WTC11 (cell line): ENCODE measurements around the gene C12orf56. TPM values are rescaled to one million over a fixed set of nuclear protein-coding genes. Genes with fewer than 3 reads are reported as not detected.
A peak's percentile ranks its signal among the peaks of the same experiment; 100 is the strongest.

Experiments
- ATAC-seq: fragments of 200-7000 bp; cut with Tn5 transposase; 2 replicates; pipeline ENCODE4 v1.10.0; 2021; ENCODE audit warnings: mild to moderate bottlenecking, moderate library complexity
- CTCF ChIA-PET: fragments of 300-600 bp; sonication (Branson Sonifier 250); formaldehyde crosslinking; loops from one replicate; lab custom pipeline; 2021; ENCODE audit warnings: antibody characterized with exemption; lab: Charles Lee
- POLR2A ChIA-PET: fragments of 350-600 bp; sonication (Branson Sonifier 250); formaldehyde crosslinking; loops from one replicate; lab custom pipeline; 2021; ENCODE audit warnings: antibody characterized with exemption; lab: Charles Lee
- DNase-seq: peaks from one replicate; pipeline ENCODE4 v3.0.0; 2021; ENCODE audit warnings: low spot score
- H3K27ac Mint-ChIP-seq: 2 replicates; pipeline ENCODE4 v1.8.0; 2021; ENCODE audit warnings: mixed read lengths
- H3K27me3 Mint-ChIP-seq: 2 replicates; pipeline ENCODE4 v1.8.0; 2021; ENCODE audit warnings: low read depth, mild to moderate bottlenecking, moderate library complexity, mixed read lengths
- H3K36me3 Mint-ChIP-seq: 2 replicates; pipeline ENCODE4 v1.8.0; 2021; ENCODE audit warnings: mixed read lengths
- H3K4me1 Mint-ChIP-seq: 2 replicates; pipeline ENCODE4 v1.8.0; 2022; ENCODE audit warnings: mixed read lengths
- H3K4me3 Mint-ChIP-seq: 2 replicates; pipeline ENCODE4 v1.8.0; 2021; ENCODE audit warnings: mild to moderate bottlenecking, moderate library complexity, mixed read lengths
- H3K9me3 Mint-ChIP-seq: 2 replicates; pipeline ENCODE4 v1.8.0; 2021; ENCODE audit warnings: mixed read lengths
- AFF4 ChIP-seq: sonication (generic); formaldehyde crosslinking; IDR thresholded peaks from 2 replicates; pipeline ENCODE4 v1.8.1; 2023; ENCODE audit warnings: mild to moderate bottlenecking, missing genetic modification reagents, borderline replicate concordance
- CREM ChIP-seq: sonication (generic); formaldehyde crosslinking; IDR thresholded peaks from 2 replicates; pipeline ENCODE4 v1.8.1; 2022; ENCODE audit warnings: mild to moderate bottlenecking, missing genetic modification reagents, moderate library complexity
- ELF4 ChIP-seq: sonication (generic); formaldehyde crosslinking; IDR thresholded peaks from 2 replicates; pipeline ENCODE4 v1.8.1; 2022; ENCODE audit warnings: low read depth, mild to moderate bottlenecking, moderate library complexity, missing genetic modification reagents
- ERG ChIP-seq: fragments of 250-450 bp; sonication (Bioruptor Pico); IDR thresholded peaks from 2 replicates; pipeline ENCODE4 v1.8.0; 2021; ENCODE audit warnings: mild to moderate bottlenecking
- FOXJ3 ChIP-seq: sonication (generic); formaldehyde crosslinking; IDR thresholded peaks from 2 replicates; pipeline ENCODE4 v1.9.0; 2021; ENCODE audit warnings: missing genetic modification reagents, mild to moderate bottlenecking, borderline replicate concordance
- GABPB1 ChIP-seq: sonication (generic); formaldehyde crosslinking; IDR thresholded peaks from 2 replicates; pipeline ENCODE4 v1.8.1; 2023; ENCODE audit warnings: mild to moderate bottlenecking, missing genetic modification reagents
- GRHL2 ChIP-seq: fragments of 250-450 bp; sonication (Bioruptor Pico); IDR thresholded peaks from 2 replicates; pipeline ENCODE4 v1.8.0; 2022; ENCODE audit warnings: mild to moderate bottlenecking, moderate library complexity; ENCODE audit not compliant: insufficient replicate concordance, severe bottlenecking
- HMGA2 ChIP-seq: fragments of 250-450 bp; sonication (Bioruptor Pico); IDR thresholded peaks from 2 replicates; pipeline ENCODE4 v1.4.0; 2021; ENCODE audit warnings: mild to moderate bottlenecking, moderate library complexity
- IRF2 ChIP-seq: sonication (generic); formaldehyde crosslinking; IDR thresholded peaks from 2 replicates; pipeline ENCODE4 v1.8.0; 2022; ENCODE audit warnings: low read depth, missing genetic modification reagents, borderline replicate concordance
- KAT7 ChIP-seq: sonication (generic); formaldehyde crosslinking; IDR thresholded peaks from 2 replicates; pipeline ENCODE4 v1.8.1; 2023; ENCODE audit warnings: missing genetic modification reagents, mild to moderate bottlenecking, borderline replicate concordance
- MAX ChIP-seq: sonication (generic); formaldehyde crosslinking; IDR thresholded peaks from 2 replicates; pipeline ENCODE4 v1.8.0; 2022; ENCODE audit warnings: mild to moderate bottlenecking, missing genetic modification reagents
- MLX ChIP-seq: sonication (generic); formaldehyde crosslinking; IDR thresholded peaks from 2 replicates; pipeline ENCODE4 v1.8.1; 2023; ENCODE audit warnings: mild to moderate bottlenecking, missing genetic modification reagents, moderate library complexity
- MXD4 ChIP-seq: fragments of 250-450 bp; sonication (Bioruptor Pico); IDR thresholded peaks from 2 replicates; pipeline ENCODE4 v1.8.0; 2021; ENCODE audit warnings: mild to moderate bottlenecking, moderate library complexity, borderline replicate concordance
- MYBL2 ChIP-seq: sonication (generic); formaldehyde crosslinking; IDR thresholded peaks from 2 replicates; pipeline ENCODE4 v1.8.1; 2023; ENCODE audit warnings: mild to moderate bottlenecking, moderate library complexity, missing genetic modification reagents
- NFATC4 ChIP-seq: fragments of 250-450 bp; sonication (Bioruptor Pico); IDR thresholded peaks from 2 replicates; pipeline ENCODE4 v1.9.0; 2021; ENCODE audit warnings: mild to moderate bottlenecking
- NR1H2 ChIP-seq: sonication (generic); formaldehyde crosslinking; IDR thresholded peaks from 2 replicates; pipeline ENCODE4 v1.9.0; 2021; ENCODE audit warnings: mild to moderate bottlenecking, moderate library complexity, missing genetic modification reagents
- OVOL2 ChIP-seq: fragments of 250-450 bp; sonication (Bioruptor Pico); IDR thresholded peaks from 2 replicates; pipeline ENCODE4 v1.9.0; 2021; ENCODE audit warnings: mild to moderate bottlenecking, borderline replicate concordance
- PREB ChIP-seq: sonication (generic); formaldehyde crosslinking; IDR thresholded peaks from 2 replicates; pipeline ENCODE4 v1.8.1; 2022; ENCODE audit warnings: mild to moderate bottlenecking, missing genetic modification reagents, moderate library complexity, borderline replicate concordance
- PRRX2 ChIP-seq: fragments of 250-450 bp; sonication (Bioruptor Pico); IDR thresholded peaks from 2 replicates; pipeline ENCODE4 v1.8.0; 2021; ENCODE audit warnings: mild to moderate bottlenecking
- SOX15 ChIP-seq: fragments of 250-450 bp; sonication (Bioruptor Pico); IDR thresholded peaks from 2 replicates; pipeline ENCODE4 v1.9.0; 2021; ENCODE audit warnings: mild to moderate bottlenecking
- SP1 ChIP-seq: sonication (generic); formaldehyde crosslinking; conservative IDR thresholded peaks from 2 replicates; pipeline ENCODE4 v1.8.1; 2022; ENCODE audit warnings: missing genetic modification reagents
- ZBTB21 ChIP-seq: sonication (generic); formaldehyde crosslinking; IDR thresholded peaks from 2 replicates; pipeline ENCODE4 v1.8.1; 2023; ENCODE audit warnings: mild to moderate bottlenecking, missing genetic modification reagents, borderline replicate concordance
- ZNF263 ChIP-seq: sonication (generic); formaldehyde crosslinking; IDR thresholded peaks from 2 replicates; pipeline ENCODE4 v1.8.1; 2022; ENCODE audit warnings: low read depth, mild to moderate bottlenecking, moderate library complexity, missing genetic modification reagents
- ZNF317 ChIP-seq: sonication (generic); formaldehyde crosslinking; IDR thresholded peaks from 2 replicates; pipeline ENCODE4 v1.8.1; 2023; ENCODE audit warnings: low read depth, mild to moderate bottlenecking, moderate library complexity, missing genetic modification reagents, borderline replicate concordance
- ZNF425 ChIP-seq: fragments of 250-450 bp; sonication (Bioruptor Pico); conservative IDR thresholded peaks from 2 replicates; pipeline ENCODE4 v1.9.0; 2021; ENCODE audit warnings: mild to moderate bottlenecking
- ZNF671 ChIP-seq: fragments of 250-450 bp; sonication (Bioruptor Pico); IDR thresholded peaks from 2 replicates; pipeline ENCODE4 v1.8.0; 2021; ENCODE audit warnings: mild to moderate bottlenecking
- total RNA-seq: library from RNA; stranded (reverse); gene quantifications from 3 replicates; pipeline ENCODE4 v1.2.3, GENCODE V29; 2021

C12orf56 gene
- total RNA-seq, 1 experiment from 2014 or later = 2.5 TPM

- TF ChIP-seq ZNF425 (CRISPR knock-in tag) (no peak), MLX (CRISPR knock-in tag) (no peak), NFATC4 (no peak), FOXJ3 (CRISPR knock-in tag) (no peak), SOX15 (CRISPR knock-in tag) (no peak), ELF4 (CRISPR knock-in tag) (peak; percentile 71; the same call in 1 of the 2 replicates), IRF2 (CRISPR knock-in tag) (no peak), HMGA2 (no peak), CREM (CRISPR knock-in tag) (peak; percentile 85), OVOL2 (CRISPR knock-in tag) (no peak), NR1H2 (no peak), GABPB1 (CRISPR knock-in tag) (peak; percentile 46), AFF4 (CRISPR knock-in tag) (no peak), PRRX2 (CRISPR knock-in tag) (no peak), PREB (CRISPR knock-in tag) (no peak), ZNF671 (CRISPR knock-in tag) (no peak)
Measured at GRCh38 chr12:64222009-64222765, 168.4 kb downstream of the C12orf56 start, which contains the start of gene KICS2 (continued).

GRCh38 chr12:64221651-64222008 is 168.9 kb downstream of the C12orf56 start:
- POLR2A ChIA-PET = interaction anchor here (0.7 kb wide), 1 partner anchor 16 kb away, joined by 3 read pairs; no protein-coding TSS in a partner anchor
- Mint-ChIP-seq H3K36me3 (no peaks in the 10 kb centered on the region), H3K4me1 (peaks cover 34% of the 10 kb centered on the region), H3K4me3 (peak overlapping the region; percentile 79), H3K27ac (peak overlapping the region; percentile 89), H3K27me3 (no peaks in the 10 kb centered on the region), H3K9me3 (no peaks in the 10 kb centered on the region)
- ATAC-seq (peak; percentile 92), DNase-seq (peak; percentile 92)
- CTCF ChIA-PET = interaction anchor here (0.6 to 1.1 kb wide), 2 partner anchors 377 to 395 kb away, joined by 4 to 6 read pairs; partner anchors contain the start of gene SRGAP1
- no peak for TF ChIP-seq FOXJ3 (CRISPR knock-in tag)
- TF ChIP-seq MXD4 (CRISPR knock-in tag) = no peak
- no peak for TF ChIP-seq SP1 (CRISPR knock-in tag)
- no peak for TF ChIP-seq GRHL2 (CRISPR knock-in tag)
- TF ChIP-seq ZNF317 = no peak
- TF ChIP-seq ERG (CRISPR knock-in tag) = no peak
- no peak for TF ChIP-seq MAX (CRISPR knock-in tag)
- no peak for TF ChIP-seq ZNF263 (CRISPR knock-in tag)
- no peak for TF ChIP-seq IRF2 (CRISPR knock-in tag)
- TF ChIP-seq MYBL2 (CRISPR knock-in tag) = no peak
- no peak for TF ChIP-seq KAT7 (CRISPR knock-in tag)
- no peak for TF ChIP-seq ZBTB21
- TF ChIP-seq GABPB1 (CRISPR knock-in tag) = no peak
